MM.1S (cell line): ENCODE measurements around the gene CLEC4F.

ENCODE experiments used
- EZH2 ChIP-seq: fragments of 300-600 bp; sonication (generic); optimal IDR thresholded peaks from 2 replicates; pipeline ENCODE3; 2017; ENCODE audit warnings: low read depth, mild to moderate bottlenecking, antibody characterized with exemption, low read length, mixed read lengths
- TF ChIP-seq, protein P1 (sequence below): fragments of 300-600 bp; sonication (generic); IDR thresholded peaks from 2 replicates; pipeline ENCODE4 v1.5.1; 2016; ENCODE audit warnings: antibody characterized with exemption, low read length, mixed read lengths

DNA sequence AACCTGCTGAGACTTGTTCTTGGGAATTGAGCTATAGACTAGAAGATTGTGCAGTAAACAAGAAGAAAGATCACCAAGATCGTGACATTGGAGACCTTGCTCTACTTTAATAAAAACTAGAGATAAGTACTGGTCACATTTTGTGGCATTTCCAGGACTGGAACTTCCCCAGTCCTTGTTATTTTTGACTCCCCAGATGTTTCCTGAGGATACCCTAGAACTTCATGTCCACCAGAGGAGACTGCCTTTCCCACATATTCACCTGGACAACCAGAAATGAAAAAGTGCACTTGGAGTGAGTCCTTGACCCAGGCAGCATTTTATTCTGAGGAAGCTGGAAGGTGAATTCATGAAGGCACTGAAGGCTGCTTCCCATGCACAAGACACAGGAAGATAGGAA is 9.5 kb upstream of the CLEC4F start:
- TF ChIP-seq, protein P1, sequence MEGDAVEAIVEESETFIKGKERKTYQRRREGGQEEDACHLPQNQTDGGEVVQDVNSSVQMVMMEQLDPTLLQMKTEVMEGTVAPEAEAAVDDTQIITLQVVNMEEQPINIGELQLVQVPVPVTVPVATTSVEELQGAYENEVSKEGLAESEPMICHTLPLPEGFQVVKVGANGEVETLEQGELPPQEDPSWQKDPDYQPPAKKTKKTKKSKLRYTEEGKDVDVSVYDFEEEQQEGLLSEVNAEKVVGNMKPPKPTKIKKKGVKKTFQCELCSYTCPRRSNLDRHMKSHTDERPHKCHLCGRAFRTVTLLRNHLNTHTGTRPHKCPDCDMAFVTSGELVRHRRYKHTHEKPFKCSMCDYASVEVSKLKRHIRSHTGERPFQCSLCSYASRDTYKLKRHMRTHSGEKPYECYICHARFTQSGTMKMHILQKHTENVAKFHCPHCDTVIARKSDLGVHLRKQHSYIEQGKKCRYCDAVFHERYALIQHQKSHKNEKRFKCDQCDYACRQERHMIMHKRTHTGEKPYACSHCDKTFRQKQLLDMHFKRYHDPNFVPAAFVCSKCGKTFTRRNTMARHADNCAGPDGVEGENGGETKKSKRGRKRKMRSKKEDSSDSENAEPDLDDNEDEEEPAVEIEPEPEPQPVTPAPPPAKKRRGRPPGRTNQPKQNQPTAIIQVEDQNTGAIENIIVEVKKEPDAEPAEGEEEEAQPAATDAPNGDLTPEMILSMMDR = no peak
- no peak for TF ChIP-seq EZH2
